SU-DHL-6 (cell line): ENCODE results near the gene AMPD3.

ENCODE experiments used
- EZH2phosphoT487 ChIP-seq: fragments of 200-600 bp; sonication (generic), shearing (Covaris generic); conservative IDR thresholded peaks from 2 replicates; pipeline ENCODE4 v1.6.1; 2018; ENCODE audit warnings: mild to moderate bottlenecking, antibody characterized with exemption, low read length, moderate library complexity, mixed read lengths
- TF ChIP-seq, protein P1 (sequence below): fragments of 200-600 bp; sonication (generic); IDR thresholded peaks from one replicate; pipeline ENCODE4 v1.5.1; 2017; ENCODE audit warnings: antibody characterized with exemption, mild to moderate bottlenecking, low read length, moderate library complexity; ENCODE audit not compliant: insufficient read depth, poor library complexity, severe bottlenecking

DNA sequence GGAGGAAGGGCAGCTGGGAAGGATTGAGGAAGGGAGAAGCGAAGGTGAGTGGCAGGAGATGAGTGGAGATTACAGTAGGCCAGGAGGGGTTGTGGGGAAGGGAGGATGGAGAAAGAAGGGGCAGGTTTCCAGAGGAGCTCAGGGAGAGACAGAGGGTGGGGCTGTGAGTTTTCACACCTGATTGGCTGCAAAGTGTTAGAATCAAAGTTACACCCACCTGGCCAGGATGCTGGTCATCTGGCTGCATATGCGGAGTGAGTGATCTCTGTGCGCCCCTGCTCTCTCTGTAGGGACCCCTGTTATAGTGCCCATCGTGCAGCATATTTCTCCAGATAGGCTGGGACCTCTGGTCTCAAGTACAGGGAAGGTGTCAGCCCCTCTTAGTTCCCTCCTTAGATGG is 18.3 kb downstream of the AMPD3 start:
- TF ChIP-seq, protein P1, sequence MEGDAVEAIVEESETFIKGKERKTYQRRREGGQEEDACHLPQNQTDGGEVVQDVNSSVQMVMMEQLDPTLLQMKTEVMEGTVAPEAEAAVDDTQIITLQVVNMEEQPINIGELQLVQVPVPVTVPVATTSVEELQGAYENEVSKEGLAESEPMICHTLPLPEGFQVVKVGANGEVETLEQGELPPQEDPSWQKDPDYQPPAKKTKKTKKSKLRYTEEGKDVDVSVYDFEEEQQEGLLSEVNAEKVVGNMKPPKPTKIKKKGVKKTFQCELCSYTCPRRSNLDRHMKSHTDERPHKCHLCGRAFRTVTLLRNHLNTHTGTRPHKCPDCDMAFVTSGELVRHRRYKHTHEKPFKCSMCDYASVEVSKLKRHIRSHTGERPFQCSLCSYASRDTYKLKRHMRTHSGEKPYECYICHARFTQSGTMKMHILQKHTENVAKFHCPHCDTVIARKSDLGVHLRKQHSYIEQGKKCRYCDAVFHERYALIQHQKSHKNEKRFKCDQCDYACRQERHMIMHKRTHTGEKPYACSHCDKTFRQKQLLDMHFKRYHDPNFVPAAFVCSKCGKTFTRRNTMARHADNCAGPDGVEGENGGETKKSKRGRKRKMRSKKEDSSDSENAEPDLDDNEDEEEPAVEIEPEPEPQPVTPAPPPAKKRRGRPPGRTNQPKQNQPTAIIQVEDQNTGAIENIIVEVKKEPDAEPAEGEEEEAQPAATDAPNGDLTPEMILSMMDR, result no peak
- TF ChIP-seq EZH2phosphoT487, result no peak
